Hematopoietic multipotent progenitor cell treated with erythropoietin and hydrocortisone succinate and interleukin-3 and kit ligand, for 15 days (in vitro differentiated cells): ENCODE measurements around the gene ODAD2.

Experiments used
- DNase-seq: peaks from one replicate; pipeline ENCODE4 v3.0.0-alpha.2; 2015; ENCODE audit warnings: low spot score

Gene ODAD2

DNA sequence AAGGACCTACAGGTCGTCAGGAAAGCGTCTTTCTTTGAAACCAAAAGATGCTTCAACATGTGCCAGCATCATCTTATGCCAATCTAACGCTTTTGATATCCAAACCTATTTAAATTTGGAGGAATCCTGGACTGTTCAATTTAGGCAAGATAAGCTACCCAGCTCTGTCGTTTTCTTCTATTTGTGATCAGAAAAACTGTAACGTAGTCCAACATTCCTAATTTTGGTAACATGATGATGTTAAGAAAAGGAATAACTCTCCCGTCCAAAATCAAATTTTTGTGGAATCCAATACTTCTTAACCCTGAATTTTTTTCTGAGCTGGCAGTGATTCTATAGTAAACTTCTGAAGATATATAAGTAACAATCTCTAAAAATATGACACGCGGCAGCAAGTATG, 160.0 kb downstream of the ODAD2 start:
- no peak for DNase-seq

DNA sequence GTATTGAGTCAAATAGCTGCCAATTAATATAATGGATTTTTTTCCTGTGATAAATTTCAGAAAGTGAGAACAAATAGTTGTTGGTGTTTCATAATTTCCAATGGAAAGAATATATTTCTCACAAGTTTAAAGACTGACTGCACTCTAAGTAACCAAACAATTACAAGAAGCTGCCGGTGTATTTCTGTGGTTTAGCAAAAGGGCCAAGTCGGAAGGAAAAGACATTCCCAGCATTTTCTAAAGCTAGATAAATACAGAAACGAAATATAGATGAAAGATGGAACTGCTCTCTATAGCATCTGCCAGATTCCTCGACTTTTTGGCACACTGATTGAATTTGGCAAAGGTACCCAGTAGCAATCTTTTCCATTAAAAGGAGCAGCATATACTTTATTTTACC, 160.5 kb downstream of the ODAD2 start:
- no peak for DNase-seq

DNA sequence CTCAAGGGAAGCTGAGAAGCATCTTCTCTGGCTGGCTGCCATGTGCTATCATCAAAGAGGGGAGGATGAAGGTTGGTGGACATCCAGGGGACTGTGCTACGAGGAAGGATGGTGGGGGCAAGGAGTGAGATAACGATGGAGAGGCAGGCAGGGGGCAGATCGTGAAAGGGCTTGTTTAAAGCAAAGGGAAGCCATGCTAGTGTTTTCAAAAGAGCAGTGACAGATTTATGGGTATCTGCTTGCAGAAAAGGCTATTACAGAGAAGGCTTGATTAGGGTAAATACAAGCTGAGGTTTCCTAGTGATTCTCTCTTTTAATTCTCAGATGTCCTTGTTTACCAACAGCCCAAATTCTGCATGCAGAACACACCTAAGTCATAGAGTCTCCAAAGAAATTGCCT, 164.4 kb downstream of the ODAD2 start:
- no peak for DNase-seq

DNA sequence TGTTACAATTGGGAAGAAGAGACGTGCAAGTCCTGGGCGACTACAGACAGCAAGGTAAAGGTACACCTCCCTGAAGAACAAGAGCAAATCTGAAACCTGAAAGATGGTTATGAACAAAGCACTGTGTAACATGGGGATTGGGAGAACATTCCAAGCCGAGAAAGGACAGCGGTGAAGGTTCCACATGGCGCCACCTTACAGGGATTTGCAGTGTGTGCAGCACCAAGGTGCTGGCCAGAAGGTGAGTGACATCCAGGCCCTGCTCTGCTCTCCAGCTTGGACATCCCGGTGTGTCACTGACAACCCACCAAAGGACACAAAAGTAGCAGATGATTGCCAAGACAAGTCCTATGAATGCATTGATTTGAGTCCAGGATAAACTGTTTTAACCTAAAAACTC, 165.1 kb downstream of the ODAD2 start:
- DNase-seq = no peak

DNA sequence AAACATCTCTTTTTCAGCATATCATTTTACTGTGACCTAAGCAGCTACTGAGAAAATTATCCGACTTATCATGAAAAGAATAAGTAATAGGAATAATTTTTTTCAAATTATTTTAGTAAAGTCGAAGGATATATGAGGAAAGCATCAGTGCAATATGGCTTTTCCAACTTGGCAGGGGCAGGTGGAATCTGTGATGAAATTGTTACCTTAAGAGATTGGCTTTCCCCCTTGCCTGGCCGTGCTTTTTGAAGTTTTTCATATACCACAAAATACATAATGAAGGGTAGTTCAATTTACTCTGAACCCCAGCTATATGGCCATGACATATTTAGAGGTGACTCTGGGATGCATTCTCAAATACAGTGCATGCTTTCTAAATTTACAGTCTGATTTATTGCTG, 166.1 kb downstream of the ODAD2 start:
- no peak for DNase-seq

DNA sequence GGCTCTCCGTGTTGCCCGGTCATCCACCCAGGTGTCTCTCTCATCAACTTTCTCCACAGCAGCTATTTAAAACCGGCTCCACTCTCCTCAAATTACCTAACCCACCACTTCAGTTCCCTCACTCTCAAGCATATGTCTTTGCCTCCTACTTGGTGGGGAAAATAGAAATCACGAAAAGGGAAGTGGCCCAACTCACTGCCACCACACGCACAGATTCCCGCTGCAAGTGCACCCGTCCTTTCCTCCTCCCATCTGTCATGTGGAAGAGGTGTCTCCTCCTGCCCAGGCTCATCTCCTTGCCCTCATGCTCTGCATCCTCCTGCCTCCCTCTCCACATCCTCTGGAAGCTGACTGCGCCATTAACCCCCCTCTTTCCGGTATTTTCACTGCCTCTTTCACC, 172.5 kb downstream of the ODAD2 start:
- no peak for DNase-seq

DNA sequence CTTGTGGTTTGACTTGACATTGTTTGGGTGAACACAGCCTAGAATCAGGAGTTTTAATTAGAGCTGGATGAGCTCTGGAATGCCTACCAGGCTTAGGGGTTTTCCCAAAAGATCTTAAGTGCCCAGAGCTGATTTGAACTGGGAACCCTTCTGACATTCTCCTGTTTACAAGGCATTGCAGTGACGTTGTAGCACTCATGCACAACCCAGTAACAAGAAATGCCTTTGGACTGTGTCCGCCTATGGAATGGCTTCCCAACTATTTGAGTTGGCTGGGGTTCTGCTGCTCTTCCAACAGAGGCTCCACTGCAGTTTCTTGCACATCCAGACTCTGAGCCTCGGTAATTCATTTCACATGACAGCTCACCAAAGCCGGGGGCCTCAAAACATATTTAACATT, 176.6 kb downstream of the ODAD2 start:
- DNase-seq = no peak

DNA sequence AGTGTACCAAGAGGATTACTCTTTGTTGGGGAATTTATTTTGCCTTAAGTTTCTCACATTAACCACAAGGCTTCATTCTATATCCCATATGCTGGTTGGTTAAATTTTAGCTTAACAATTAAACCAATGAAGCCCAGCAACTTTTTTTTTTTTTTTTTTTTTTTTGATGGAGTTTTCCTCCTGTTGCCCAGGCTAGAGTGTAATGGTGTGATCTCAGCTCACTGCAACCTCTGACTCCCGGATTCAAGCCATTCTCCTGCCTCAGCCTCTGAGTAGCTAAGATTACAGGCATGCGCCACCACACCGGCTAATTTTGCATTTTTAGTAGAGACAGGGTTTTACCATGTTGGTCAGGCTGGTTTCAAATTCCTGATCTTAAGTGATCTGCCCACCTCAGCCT, 178.2 kb downstream of the ODAD2 start:
- DNase-seq = no peak

DNA sequence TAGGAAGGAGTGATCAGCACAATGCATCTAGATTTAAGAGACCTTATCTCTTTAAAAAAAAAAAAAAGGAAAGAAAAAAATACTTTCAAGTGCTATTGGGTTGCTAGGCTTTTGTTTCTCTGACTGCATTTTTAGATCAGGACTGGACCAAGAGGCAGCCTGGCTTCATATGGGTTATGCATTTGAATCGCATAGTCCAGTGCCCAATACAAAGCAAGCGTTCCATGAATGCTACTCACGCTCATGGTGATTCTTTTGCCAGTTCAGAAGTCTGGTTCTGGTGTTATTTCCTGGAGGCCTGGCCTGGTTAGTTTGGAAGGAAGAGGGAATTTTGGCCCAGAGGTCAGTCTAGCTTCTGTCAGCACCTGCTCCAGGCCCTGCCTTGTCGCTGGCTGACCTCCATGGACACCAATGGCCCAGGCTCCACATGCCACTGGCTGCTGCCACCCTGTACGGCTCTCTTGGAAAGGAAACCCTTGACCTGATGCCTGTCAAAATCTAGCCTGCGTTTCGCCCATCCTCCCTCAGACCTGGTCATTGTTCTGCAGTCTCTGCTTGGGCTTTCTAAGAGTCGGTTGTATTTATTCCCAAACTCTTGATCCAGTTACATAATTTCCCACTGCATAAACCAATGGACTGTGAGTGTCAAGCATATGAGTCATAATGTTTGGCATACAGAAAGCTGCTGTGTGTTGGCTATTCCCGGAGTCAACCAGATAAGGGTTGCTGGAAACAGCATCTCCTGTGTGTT, 178.9 kb downstream of the ODAD2 start:
- no peak for DNase-seq

DNA sequence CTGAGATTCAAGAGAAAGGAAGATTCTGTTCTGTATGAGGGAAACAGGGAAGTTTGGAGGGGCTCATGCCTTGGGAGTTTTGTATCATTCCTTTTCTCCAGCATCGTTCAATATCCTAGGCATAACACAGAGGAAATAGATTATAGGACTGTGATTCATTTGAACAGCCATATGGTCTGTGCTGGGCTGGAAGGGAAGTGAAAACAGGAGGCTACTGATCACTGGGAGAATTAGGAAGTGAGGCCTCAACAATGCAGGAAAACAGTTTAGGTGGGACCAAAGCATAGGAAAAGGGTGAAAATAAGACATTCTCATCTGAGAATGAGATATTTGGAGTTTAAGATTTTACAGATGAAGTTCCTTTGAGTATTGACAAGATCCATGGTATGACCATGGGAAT, 182.6 kb downstream of the ODAD2 start:
- DNase-seq = no peak

DNA sequence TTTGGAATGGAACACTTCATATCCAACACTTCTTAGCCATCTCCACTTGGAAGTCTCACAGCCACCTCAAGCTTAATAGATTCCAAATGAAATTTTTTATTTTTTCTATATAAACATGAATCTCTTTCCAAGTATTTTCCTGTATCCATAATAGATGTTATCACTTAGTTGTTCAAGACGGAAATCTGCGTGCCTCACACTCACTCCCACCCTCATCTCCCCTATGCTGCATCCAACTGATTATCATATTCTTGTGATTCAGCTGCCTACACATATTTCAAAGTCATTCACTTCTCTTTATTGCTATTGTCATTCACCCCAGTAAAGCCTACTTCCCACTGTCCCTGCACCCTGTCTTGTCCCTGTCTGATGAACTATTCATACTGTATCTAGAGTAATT, 183.0 kb downstream of the ODAD2 start:
- no peak for DNase-seq

DNA sequence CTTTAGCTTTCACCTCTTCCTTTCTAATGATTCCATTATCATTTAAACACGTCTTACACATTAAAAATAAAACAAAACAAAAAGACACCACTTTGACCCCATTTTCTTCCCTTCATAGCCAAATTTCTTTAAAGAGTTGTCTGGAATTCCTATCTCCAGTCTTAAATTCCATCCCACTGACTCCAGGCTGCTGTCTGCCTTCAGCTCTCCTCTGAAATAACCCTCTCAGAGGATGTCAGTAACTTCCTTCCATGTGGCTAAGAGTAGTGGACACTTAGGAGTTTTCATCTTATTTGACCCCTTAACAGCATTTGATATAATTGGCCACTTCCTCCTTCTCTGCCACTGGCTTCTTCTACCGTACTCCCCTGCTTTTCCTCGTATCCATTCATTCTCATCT, 183.6 kb downstream of the ODAD2 start:
- DNase-seq = no peak

DNA sequence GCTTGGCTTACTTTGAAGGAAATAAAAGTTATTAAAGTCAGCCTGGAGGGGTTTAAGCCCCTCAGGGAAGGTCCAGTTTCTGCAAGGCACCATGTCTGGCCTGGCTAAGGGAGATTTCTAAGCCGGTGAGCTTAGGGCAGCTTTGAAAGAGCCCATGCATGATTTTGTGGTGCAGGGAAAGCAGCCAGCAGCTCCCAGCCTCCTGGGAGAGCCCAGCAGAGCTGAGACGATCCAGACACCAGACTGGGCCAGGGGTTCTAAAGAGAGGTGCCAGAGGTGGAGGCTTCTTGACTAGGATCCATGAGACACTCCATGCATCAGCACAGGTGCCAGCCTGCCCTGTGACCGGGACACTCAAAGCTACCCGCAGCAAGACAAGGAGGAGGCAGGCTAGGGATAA, 193.7 kb downstream of the ODAD2 start:
- no peak for DNase-seq

DNA sequence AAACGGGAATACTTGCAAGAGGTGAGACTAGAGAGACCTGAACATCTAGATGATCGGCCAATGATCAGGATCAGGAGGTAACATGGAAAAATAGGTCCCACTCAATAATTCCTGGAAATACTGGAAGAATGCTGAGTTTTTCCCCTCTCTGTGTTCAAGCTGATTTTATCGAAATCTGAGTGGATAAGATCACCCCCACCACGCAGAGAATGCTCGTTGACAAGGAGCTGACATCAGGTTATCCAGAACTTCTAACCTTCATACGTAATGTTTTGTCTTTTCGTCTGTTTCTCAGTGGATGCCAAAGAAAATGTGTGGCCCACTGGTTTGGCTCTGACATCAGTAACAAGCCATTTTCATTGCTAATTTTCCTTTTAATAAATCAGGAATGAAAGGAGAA, 194.7 kb downstream of the ODAD2 start:
- no peak for DNase-seq

DNA sequence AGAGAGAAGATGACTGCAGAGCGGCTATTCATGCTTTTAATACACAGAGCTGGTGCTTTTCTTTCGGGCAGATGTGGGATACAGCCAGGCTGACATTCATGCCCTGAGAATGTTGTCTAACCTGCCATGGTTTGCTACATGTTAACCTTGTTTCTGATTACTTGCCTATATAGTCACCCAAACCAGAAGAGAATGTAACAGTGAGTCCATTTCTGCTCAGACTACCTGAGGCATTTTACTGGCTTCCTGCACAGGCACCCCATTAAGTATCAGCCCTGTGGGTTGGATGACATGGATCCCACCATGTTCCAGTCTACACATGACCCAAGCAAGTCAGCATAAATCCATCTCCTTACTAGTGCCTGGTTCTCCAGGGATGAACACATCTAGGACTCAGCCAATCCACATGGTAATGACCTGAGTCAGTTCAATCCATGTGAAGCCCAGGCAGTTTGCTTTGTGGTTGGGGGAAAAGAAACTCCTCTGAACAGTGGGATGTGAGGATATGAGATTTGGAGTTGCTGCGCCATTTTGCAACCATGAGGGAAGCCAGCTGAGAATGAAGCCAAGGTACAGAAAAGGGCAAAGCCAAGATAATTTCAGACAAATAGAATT, 197.6 kb downstream of the ODAD2 start:
- no peak for DNase-seq

DNA sequence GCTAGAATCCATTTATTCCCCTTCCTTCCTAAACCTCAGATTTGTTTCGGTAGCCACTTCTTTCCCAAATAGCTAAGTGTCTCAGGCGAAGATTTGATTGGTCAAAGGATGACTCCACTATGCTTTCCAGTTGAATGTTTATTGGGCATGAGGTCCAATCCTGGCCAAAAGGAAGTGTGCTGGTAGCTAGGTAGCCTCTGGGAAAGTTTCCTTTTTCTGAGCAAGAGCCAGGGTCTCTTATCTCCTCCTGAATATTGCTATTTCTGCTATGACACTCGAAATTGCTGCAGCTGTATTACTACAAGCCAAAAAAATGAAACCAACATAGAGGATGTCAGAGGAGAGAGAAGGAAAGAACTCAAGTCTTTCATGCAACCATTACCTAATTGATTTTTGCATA, 199.8 kb downstream of the ODAD2 start:
- DNase-seq = no peak

DNA sequence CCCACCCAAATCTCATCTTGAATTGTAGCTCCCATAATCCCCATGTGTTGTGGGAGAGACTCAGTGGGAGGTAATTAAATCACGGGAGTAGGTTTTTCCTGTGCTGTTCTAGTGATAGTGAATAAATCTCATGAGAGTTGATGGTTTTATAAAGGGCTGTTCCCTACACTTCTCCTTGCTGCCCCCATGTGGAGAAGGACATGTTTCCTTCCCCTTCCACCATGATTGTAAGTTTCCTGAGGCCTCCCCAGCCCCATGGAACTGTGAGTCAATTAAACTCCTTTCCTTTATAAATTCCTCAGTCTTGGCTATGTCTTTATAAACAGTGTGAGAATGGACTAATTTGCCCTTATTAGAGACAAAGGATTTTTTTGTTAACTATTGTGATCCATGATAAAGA, 204.7 kb downstream of the ODAD2 start:
- no peak for DNase-seq

DNA sequence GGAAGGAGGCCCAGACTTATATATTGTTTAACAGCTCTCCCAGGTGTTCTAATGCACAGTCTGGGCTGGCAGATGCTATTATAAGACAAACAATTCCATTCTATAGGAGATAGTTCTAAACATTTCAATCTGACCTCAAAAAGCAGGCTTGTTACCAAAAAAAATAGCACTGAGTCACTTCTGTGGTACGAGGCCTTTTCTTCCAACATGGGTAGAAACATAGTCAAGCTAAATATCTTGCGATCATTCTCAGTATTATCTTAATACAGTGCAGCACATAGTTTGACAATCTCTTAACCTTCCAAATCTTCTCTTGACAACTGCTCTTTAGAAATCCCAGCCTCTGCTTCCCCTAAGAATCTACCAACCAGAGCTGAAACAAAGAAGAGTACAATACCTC, 206.7 kb downstream of the ODAD2 start:
- DNase-seq = no peak

DNA sequence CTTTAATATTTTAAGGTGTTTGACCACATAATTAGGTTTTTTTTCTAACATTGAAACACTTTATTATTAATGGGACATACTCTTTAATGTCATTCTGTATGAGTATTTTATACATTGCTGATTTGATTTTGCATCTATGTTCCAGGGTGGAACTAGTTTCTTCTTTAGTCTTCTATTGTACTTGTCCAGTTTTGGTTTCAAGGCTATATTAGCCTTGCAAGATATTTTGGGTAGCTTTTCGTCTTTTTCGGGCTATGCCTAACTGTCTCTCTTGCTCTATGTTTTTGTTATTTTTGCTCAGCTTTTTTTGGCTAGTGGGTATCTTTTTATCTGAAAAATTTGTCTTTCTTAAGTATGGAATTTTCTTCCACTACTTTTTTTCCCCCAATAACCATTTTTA, 214.6 kb downstream of the ODAD2 start:
- DNase-seq = no peak

DNA sequence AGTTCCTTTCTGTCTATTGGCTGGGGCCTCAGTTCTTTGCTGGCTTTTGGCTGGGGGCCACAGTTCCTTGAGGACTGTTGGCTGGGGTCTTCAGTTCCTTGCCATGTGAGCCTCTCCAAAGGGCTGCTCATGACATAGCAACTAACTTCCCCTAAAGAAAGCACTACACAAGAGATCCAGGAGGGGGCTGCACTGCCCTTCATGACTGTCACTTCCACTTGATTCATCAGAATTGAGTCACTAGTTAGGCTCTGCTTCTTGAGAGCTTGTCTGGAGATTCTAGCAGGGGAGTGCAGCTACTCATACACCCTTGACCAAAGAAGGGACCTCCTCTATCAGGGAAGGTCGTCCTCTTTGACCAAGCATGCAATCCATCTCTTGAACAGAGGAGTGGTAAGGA, 215.2 kb downstream of the ODAD2 start:
- DNase-seq = no peak

DNA sequence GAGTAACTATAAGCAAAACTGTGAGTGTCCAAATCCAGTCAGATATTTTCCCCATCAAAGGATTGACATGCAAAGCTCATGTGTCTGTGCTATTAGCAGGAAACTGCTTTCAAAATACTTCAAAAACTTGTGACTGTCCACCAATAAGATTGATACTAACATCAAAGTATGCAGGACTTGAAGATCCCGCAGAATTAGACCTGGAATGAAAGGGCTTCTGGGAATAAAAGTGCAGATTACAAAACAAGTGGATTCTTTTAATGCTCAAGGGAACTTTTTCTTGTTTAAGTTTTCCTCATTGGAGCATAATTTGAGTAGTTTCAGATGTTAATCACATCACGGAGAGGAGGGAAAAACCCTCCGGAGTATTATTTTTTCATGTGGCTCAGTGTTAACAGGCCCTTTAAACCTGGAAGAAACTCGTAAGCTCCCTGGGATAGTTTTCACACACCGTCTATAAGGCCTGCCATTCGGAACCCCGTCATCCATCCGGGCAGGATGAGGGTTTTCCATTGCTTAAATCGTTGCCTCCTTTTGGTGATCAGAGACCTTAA, 219.3 kb downstream of the ODAD2 start:
- DNase-seq = no peak

DNA sequence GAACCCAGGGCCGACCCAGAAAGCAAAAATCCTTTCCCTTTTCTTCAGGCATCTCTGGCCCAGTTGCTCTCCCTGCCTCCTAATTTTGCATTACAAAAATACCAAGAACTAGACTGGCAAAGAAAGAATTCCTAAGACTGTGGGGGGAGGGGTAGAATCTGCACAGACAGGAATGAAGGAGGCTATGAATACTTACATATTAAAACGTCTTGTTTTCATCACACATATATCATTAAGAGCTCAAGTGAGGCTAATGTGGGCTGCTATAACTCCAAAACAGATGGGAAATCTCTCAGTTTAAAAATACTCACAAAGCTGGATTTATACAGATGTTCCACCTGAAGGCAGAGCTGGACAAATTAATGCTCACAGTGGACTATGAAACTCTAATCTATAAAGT, 224.0 kb downstream of the ODAD2 start:
- no peak for DNase-seq

DNA sequence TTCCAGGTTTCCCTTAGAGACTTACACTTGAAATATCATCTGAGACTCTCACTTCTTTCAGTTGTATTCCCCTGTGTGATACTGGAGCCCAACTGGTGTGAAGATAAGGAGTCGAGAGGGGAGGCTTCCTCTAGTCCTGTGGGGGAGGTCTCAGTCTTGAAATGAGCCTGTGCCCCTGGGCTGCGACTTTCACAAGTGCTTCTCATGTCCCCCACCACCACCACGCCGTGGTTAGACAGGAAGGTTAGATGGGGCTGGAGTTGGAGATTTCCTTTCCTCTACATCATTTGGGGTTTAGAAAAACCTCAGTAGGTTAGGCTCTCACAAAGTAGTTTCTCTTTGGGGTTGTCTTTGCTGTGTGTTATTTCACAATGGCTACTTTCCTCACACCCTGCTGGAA, 227.6 kb downstream of the ODAD2 start:
- DNase-seq = no peak

DNA sequence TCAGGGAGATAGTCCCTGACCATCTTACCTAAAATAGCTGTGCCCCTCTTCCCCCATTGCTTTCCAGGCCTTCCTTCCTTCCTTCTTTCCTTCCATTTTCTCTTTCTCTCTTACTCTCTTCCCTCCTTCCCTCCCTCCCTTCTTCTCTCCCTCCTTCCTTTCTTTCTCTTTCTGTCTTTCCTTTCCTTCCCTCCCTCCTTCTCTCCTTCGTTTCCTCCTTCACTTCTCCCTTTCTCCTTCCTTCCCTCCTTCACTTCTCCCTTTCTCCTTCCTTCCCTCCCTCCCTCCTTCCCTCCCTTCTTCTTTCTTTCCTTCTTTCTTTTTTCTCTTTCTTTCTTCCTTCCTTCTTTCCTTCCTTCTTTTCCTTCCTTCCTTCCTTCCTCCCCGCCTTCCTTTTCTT, 228.7 kb downstream of the ODAD2 start:
- DNase-seq = no peak
